ENCODE data around the gene MLXIP. TPM values are rescaled to one million over a fixed set of nuclear protein-coding genes. Genes with fewer than 3 reads are reported as not detected.

Gene MLXIP
- total RNA-seq, 2 experiments from 2014 or later: 27.5 to 44.7 TPM

GRCh38 chr12:122079532-122080081 is 1.1 kb downstream of the MLXIP start:
- POLR2A ChIA-PET: no interaction called here

GRCh38 chr12:122080149-122081082 is 1.9 kb downstream of the MLXIP start:
- H3K9me2 ChIP-seq (ENCODE audit: insufficient read depth, low read length): no peaks in the 10 kb centered on the region
- peaks cover 44% of the 10 kb centered on the region for H3K79me2 ChIP-seq (ENCODE audit: insufficient read depth, low read depth, low read length)
- no peak overlapping the region for H2AFZ ChIP-seq (ENCODE audit: low read length)
- no peaks in the 10 kb centered on the region for H3K9me3 ChIP-seq (ENCODE audit: low read length)
- ChIA-PET CTCF (ENCODE audit: unreplicated experiment) (interaction anchor here (0.6 kb wide), 1 partner anchor 26 kb away, joined by 3 read pairs; no protein-coding TSS in a partner anchor), POLR2A (interaction anchor here (0.5 to 2.2 kb wide), 7 partner anchors 9 to 926 kb away, joined by 3 to 8 read pairs (median 4); partner anchors contain the start of gene ZCCHC8)
- H3K36me3 ChIP-seq (ENCODE audit: insufficient read depth, low read length): peaks cover 17% of the 10 kb centered on the region; the same call in 1 of the 2 replicates
- peak overlapping the region; percentile 96 for H3K4me3 ChIP-seq (ENCODE audit: low read depth, low read length, poor library complexity, severe bottlenecking)
- H4K20me1 ChIP-seq (ENCODE audit: insufficient read depth, low read length): peaks cover 31% of the 10 kb centered on the region
- DNase-seq (ENCODE audit: low spot score): no peak
- peak overlapping the region; percentile 54 for H3K27ac ChIP-seq (ENCODE audit: low read depth, low read length, poor library complexity, severe bottlenecking)
- peaks cover 54% of the 10 kb centered on the region for H3K4me1 ChIP-seq (ENCODE audit: insufficient read depth, low read length, poor library complexity, severe bottlenecking)
- intact Hi-C loops (cut with micrococcal nuclease; ENCODE audit: unreplicated experiment): no loop called here
- H3K4me2 ChIP-seq (ENCODE audit: low read length): peak overlapping the region; percentile 89
- no peak for TF ChIP-seq EZH2phosphoT487 (IDR thresholded peaks at IDR 0.05; ENCODE audit: borderline replicate concordance, low read depth, low read length)
- TF ChIP-seq, protein P1, sequence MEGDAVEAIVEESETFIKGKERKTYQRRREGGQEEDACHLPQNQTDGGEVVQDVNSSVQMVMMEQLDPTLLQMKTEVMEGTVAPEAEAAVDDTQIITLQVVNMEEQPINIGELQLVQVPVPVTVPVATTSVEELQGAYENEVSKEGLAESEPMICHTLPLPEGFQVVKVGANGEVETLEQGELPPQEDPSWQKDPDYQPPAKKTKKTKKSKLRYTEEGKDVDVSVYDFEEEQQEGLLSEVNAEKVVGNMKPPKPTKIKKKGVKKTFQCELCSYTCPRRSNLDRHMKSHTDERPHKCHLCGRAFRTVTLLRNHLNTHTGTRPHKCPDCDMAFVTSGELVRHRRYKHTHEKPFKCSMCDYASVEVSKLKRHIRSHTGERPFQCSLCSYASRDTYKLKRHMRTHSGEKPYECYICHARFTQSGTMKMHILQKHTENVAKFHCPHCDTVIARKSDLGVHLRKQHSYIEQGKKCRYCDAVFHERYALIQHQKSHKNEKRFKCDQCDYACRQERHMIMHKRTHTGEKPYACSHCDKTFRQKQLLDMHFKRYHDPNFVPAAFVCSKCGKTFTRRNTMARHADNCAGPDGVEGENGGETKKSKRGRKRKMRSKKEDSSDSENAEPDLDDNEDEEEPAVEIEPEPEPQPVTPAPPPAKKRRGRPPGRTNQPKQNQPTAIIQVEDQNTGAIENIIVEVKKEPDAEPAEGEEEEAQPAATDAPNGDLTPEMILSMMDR (conservative IDR thresholded peaks at IDR 0.05; ENCODE audit: low read length): no peak
- BruUV-seq (replicated peaks): TSS peak; percentile 67

More at GRCh38 chr12:122079532-122080081, 1.1 kb downstream of the MLXIP start:
- intact Hi-C loops (cut with micrococcal nuclease; ENCODE audit: unreplicated experiment): no loop called here
- H2AFZ ChIP-seq (ENCODE audit: low read length): no peak overlapping the region
- BruUV-seq (replicated peaks): no TSS peak
- peak overlapping the region; percentile 89 for H3K4me2 ChIP-seq (ENCODE audit: low read length)
- H3K4me3 ChIP-seq (ENCODE audit: low read depth, low read length, poor library complexity, severe bottlenecking): peak overlapping the region; percentile 96
- H3K4me1 ChIP-seq (ENCODE audit: insufficient read depth, low read length, poor library complexity, severe bottlenecking): peaks cover 54% of the 10 kb centered on the region
- H3K9me3 ChIP-seq (ENCODE audit: low read length): no peaks in the 10 kb centered on the region
- H4K20me1 ChIP-seq (ENCODE audit: insufficient read depth, low read length): peaks cover 31% of the 10 kb centered on the region
- H3K36me3 ChIP-seq (ENCODE audit: insufficient read depth, low read length): peaks cover 13% of the 10 kb centered on the region; the same call in 1 of the 2 replicates
- CTCF ChIA-PET (ENCODE audit: unreplicated experiment): no interaction called here
- peak overlapping the region; percentile 31 for H3K27ac ChIP-seq (ENCODE audit: low read depth, low read length, poor library complexity, severe bottlenecking)
- peak; percentile 50 for DNase-seq (ENCODE audit: low spot score)
- TF ChIP-seq, protein P1 (conservative IDR thresholded peaks at IDR 0.05; ENCODE audit: low read length): no peak
- TF ChIP-seq EZH2phosphoT487 (IDR thresholded peaks at IDR 0.05; ENCODE audit: borderline replicate concordance, low read depth, low read length): no peak
- H3K79me2 ChIP-seq (ENCODE audit: insufficient read depth, low read depth, low read length): peaks cover 44% of the 10 kb centered on the region
- H3K9me2 ChIP-seq (ENCODE audit: insufficient read depth, low read length): no peaks in the 10 kb centered on the region

Data from OCI-LY7 (cell line).